ENCODE results near the gene SULT1E1.
"Not testable (repeated sequence)": the region's sequence is repeated elsewhere in the genome, so short reads cannot be mapped to it uniquely, and the experiment has no call there.

Gene SULT1E1

DNA sequence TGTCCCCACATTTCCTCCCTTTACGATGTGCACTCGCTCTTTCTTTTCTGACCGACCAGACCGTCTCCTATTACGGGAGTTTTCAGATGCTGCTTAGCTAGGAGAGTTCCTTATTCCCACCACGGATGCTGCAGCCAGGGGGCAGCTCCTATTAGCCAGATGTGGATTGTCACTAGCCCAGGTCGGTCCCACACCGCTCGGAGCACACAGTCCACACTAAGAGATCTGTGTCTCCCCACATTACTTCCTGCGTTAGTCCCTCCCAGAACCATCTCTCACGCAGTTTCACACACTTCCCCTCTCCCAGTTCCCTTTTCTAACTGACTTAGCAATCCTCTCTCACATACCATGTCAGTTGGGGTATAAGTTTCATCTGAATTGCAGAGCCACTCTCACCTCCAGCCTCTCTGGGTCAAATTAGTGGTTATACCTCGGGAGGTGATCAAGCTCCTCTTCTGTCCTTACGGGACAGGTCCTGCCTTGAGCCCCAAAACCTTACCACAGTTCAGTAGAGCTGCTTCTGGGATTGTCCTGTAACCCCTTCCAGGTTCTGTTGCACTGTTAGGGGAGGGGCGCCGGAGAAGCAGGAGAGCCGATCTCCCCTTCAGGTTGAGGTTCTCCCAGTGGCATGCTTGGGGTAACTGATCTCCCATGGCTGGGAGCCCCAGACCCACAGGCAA is 28.2 kb downstream of the SULT1E1 start:
- no peaks in the 10 kb centered on the region for H3K9me3 Mint-ChIP-seq
- H3K36me3 Mint-ChIP-seq (ENCODE audit: low read depth) = no peaks in the 10 kb centered on the region
- H3K27me3 Mint-ChIP-seq = no peaks in the 10 kb centered on the region
- intact Hi-C loops (cut with micrococcal nuclease) = loop anchor here (5.0 kb wide), 1 partner anchor 79 kb away; no protein-coding TSS in a partner anchor
- peak overlapping the region; percentile 87 for H3K4me3 Mint-ChIP-seq
- H3K4me1 Mint-ChIP-seq (ENCODE audit: low read depth) = peaks cover 32% of the 10 kb centered on the region
- H3K27ac Mint-ChIP-seq = peak overlapping the region; percentile 95

- Mint-ChIP-seq H3K4me3 (peak overlapping the region; percentile 87), H3K4me1 (ENCODE audit: low read depth) (peaks cover 33% of the 10 kb centered on the region), H3K27ac (peak overlapping the region; percentile 95), H3K27me3 (no peaks in the 10 kb centered on the region), H3K36me3 (ENCODE audit: low read depth) (no peaks in the 10 kb centered on the region), H3K9me3 (no peaks in the 10 kb centered on the region)
- intact Hi-C loops (cut with micrococcal nuclease) = loop anchor here (5.0 kb wide), 1 partner anchor 79 kb away; no protein-coding TSS in a partner anchor
Observed at GRCh38 chr4:69831270-69831627, 28.7 kb downstream of the SULT1E1 start.

GRCh38 chr4:69830560-69831269 is 29.2 kb downstream of the SULT1E1 start:
- peaks cover 4% of the 10 kb centered on the region for H3K9me3 Mint-ChIP-seq
- H3K4me1 Mint-ChIP-seq (ENCODE audit: low read depth) = peaks cover 39% of the 10 kb centered on the region
- intact Hi-C loops (cut with micrococcal nuclease) = loop anchor here (5.0 kb wide), 1 partner anchor 78 kb away; no protein-coding TSS in a partner anchor
- H3K27me3 Mint-ChIP-seq = no peaks in the 10 kb centered on the region
- H3K4me3 Mint-ChIP-seq = no peak overlapping the region
- no peaks in the 10 kb centered on the region for H3K36me3 Mint-ChIP-seq (ENCODE audit: low read depth)
- peak overlapping the region; percentile 95 for H3K27ac Mint-ChIP-seq

DNA sequence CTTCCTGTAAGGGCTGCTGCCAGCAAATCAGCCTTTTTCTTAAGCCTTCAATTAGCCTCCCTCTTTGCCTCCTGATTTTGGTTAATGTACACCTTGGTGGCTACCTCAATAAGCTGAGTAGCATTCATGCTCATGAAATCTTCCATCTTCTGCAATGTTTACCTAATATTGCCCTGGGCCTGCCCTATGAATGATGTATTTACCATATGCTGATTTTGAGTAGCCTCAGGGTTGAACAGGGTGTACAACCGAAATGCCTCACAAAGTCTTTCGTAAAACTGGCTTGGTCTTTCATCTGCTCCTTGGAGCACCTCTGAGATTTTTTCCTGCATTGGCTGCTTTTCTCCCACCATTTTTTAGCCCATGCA is 29.8 kb downstream of the SULT1E1 start:
- H3K4me3 Mint-ChIP-seq = no peak overlapping the region
- intact Hi-C loops (cut with micrococcal nuclease) = loop anchor here (5.0 kb wide), 1 partner anchor 78 kb away; no protein-coding TSS in a partner anchor
- peak overlapping the region; percentile 95 for H3K27ac Mint-ChIP-seq

DNA sequence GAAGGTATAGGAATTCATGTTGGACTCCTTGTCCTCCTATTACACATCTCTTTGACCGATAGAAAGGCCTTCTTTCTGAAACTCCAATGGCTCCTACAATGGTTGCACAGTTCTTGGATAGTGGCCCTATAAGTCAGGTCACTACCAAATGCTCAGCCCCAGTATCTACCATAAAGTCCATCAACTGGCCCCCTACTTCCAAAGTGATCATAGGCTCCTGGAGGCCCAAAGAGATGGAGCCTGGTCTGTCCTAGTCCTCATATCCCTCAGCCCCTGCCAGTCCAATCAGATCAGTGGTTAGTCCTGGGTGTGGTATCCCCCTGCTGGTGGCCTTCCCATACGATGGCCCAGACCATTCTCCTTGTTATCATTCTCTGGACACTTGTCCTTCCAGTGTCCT is 30.3 kb downstream of the SULT1E1 start:
- Mint-ChIP-seq H3K27me3 (no peaks in the 10 kb centered on the region), H3K36me3 (ENCODE audit: low read depth) (no peaks in the 10 kb centered on the region), H3K4me3 (no peak overlapping the region), H3K4me1 (ENCODE audit: low read depth) (peaks cover 43% of the 10 kb centered on the region), H3K9me3 (peaks cover 9% of the 10 kb centered on the region), H3K27ac (peak overlapping the region; percentile 95)
- intact Hi-C loops (cut with micrococcal nuclease) = loop anchor here (5.0 kb wide), 1 partner anchor 77 kb away; no protein-coding TSS in a partner anchor

More for the DNA sequence above, 29.8 kb downstream of the SULT1E1 start:
- peaks cover 9% of the 10 kb centered on the region for H3K9me3 Mint-ChIP-seq
- H3K27me3 Mint-ChIP-seq = no peaks in the 10 kb centered on the region
- H3K4me1 Mint-ChIP-seq (ENCODE audit: low read depth) = peaks cover 43% of the 10 kb centered on the region
- H3K36me3 Mint-ChIP-seq (ENCODE audit: low read depth) = no peaks in the 10 kb centered on the region

GRCh38 chr4:69828828-69829227 is 31.1 kb downstream of the SULT1E1 start:
- intact Hi-C loops (cut with micrococcal nuclease) = no loop called here
- Mint-ChIP-seq H3K4me1 (ENCODE audit: low read depth) (peaks cover 43% of the 10 kb centered on the region), H3K9me3 (peaks cover 9% of the 10 kb centered on the region), H3K4me3 (no peak overlapping the region), H3K27ac (peak overlapping the region; percentile 44), H3K36me3 (ENCODE audit: low read depth) (no peaks in the 10 kb centered on the region), H3K27me3 (no peaks in the 10 kb centered on the region)

DNA sequence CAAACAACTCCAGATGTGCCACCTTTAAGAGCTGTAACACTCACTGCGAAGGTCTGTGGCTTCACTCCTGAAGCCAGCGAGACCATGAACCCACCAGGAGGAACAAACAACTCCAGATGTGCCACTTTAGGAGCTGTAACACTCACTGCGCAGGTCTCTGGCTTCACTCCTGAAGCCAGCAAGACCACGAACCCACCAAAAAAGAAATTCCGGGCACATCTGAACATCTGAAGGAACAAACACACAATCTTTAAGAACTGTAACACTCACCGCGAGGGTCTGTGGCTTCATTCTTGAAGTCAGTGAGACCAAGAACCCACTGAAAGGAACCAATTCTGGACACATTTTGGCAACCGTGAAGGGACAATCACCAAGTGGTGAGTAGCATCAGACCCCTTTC is 34.9 kb downstream of the SULT1E1 start:
- H3K4me3 Mint-ChIP-seq; intact Hi-C loops (cut with micrococcal nuclease); H3K27me3 Mint-ChIP-seq; H3K9me3 Mint-ChIP-seq; H3K27ac Mint-ChIP-seq; H3K36me3 Mint-ChIP-seq (ENCODE audit: low read depth): not testable (repeated sequence)
- H3K4me1 Mint-ChIP-seq (ENCODE audit: low read depth) = peaks cover 15% of the 10 kb centered on the region

- H3K4me1 Mint-ChIP-seq (ENCODE audit: low read depth) = peaks cover 11% of the 10 kb centered on the region
- H3K9me3 Mint-ChIP-seq = peaks cover 9% of the 10 kb centered on the region
- intact Hi-C loops (cut with micrococcal nuclease) = loop anchor here (2.0 kb wide), 1 partner anchor 135 kb away; no protein-coding TSS in a partner anchor
- H3K36me3 Mint-ChIP-seq (ENCODE audit: low read depth) = no peaks in the 10 kb centered on the region
- H3K4me3 Mint-ChIP-seq = no peak overlapping the region
- no peaks in the 10 kb centered on the region for H3K27me3 Mint-ChIP-seq
- H3K27ac Mint-ChIP-seq = no peak overlapping the region
Observed at GRCh38 chr4:69823481-69824186, 36.3 kb downstream of the SULT1E1 start.

DNA sequence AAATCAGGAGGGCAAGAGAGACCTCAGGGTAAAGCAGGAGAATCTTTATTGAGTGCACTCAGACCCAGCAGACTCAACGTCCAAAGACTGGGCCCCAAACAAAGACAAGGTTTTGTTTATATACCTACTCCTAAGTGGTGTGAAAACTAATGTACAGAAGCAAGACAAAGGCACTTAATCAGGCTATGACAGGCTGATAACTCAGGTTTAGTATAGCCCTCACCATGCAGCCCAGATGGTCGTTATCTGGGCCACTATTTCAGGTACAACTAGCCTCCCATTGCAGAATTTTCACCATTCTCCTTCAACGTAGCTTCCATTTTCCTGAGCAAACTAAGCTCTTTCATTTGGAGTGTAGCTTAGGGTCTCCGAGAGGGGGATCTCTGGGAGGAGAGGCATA is 36.9 kb downstream of the SULT1E1 start:
- Mint-ChIP-seq H3K4me1 (ENCODE audit: low read depth) (peaks cover 11% of the 10 kb centered on the region), H3K9me3 (peaks cover 9% of the 10 kb centered on the region), H3K4me3 (no peak overlapping the region), H3K36me3 (ENCODE audit: low read depth) (no peaks in the 10 kb centered on the region), H3K27ac (no peak overlapping the region), H3K27me3 (no peaks in the 10 kb centered on the region)
- intact Hi-C loops (cut with micrococcal nuclease) = loop anchor here (2.0 kb wide), 1 partner anchor 134 kb away; no protein-coding TSS in a partner anchor

GRCh38 chr4:69822198-69822597 is 37.7 kb downstream of the SULT1E1 start:
- no peaks in the 10 kb centered on the region for H3K36me3 Mint-ChIP-seq (ENCODE audit: low read depth)

GRCh38 chr4:69818060-69818639 is 41.8 kb downstream of the SULT1E1 start:
- intact Hi-C loops (cut with micrococcal nuclease) = no loop called here
- Mint-ChIP-seq H3K9me3 (no peaks in the 10 kb centered on the region), H3K36me3 (ENCODE audit: low read depth) (no peaks in the 10 kb centered on the region), H3K4me3 (no peak overlapping the region), H3K27ac (no peak overlapping the region), H3K4me1 (ENCODE audit: low read depth) (no peaks in the 10 kb centered on the region), H3K27me3 (no peaks in the 10 kb centered on the region)

More at GRCh38 chr4:69822198-69822597, 37.7 kb downstream of the SULT1E1 start:
- Mint-ChIP-seq H3K27ac (no peak overlapping the region), H3K27me3 (no peaks in the 10 kb centered on the region), H3K9me3 (peaks cover 9% of the 10 kb centered on the region), H3K4me3 (no peak overlapping the region), H3K4me1 (ENCODE audit: low read depth) (peaks cover 11% of the 10 kb centered on the region)
- intact Hi-C loops (cut with micrococcal nuclease) = loop anchor here (2.0 kb wide), 1 partner anchor 133 kb away; no protein-coding TSS in a partner anchor

DNA sequence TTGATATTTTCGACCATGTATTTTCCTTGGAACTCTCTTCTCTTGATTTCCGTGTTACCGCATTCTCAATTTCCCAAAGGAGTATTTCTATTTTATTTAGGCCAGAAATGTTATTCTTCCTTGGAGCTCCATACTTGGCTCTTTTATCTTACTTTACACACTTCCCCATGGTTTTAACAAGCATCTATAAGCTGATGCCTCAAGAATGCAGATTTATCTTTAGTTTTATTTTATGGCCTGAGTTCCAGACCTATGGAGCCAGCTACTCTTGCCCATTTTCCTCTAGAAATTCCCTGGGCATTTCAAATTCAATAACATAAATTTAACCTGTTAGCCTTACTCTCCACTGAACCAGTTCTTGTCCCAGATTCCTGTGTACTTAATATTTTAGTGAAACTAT is 43.7 kb downstream of the SULT1E1 start:
- intact Hi-C loops (cut with micrococcal nuclease) = no loop called here
- H3K9me3 Mint-ChIP-seq = no peaks in the 10 kb centered on the region
- no peaks in the 10 kb centered on the region for H3K27me3 Mint-ChIP-seq
- H3K4me1 Mint-ChIP-seq (ENCODE audit: low read depth) = no peaks in the 10 kb centered on the region
- H3K27ac Mint-ChIP-seq = no peak overlapping the region
- H3K36me3 Mint-ChIP-seq (ENCODE audit: low read depth) = no peaks in the 10 kb centered on the region
- H3K4me3 Mint-ChIP-seq = no peak overlapping the region

DNA sequence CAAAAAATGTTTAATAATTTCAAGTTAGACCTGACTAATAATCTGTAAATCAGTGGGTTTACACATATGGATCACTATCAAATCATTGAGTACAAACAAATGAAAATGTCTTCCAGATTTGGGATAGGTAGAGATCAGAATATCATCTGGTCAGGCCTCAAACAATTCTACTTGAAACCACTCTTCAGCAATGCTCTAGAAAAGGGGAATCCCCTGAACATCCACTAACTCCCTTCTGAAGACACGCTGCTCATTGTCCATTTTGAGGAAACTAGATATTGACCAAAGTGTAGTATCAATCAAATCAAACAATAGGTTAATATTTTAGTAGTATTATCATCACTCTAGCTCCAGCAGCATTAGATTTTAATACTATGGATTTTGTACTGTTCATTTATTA is 46.3 kb downstream of the SULT1E1 start:
- no peaks in the 10 kb centered on the region for H3K27me3 Mint-ChIP-seq
- H3K27ac Mint-ChIP-seq = no peak overlapping the region
- no peaks in the 10 kb centered on the region for H3K4me1 Mint-ChIP-seq (ENCODE audit: low read depth)
- no peaks in the 10 kb centered on the region for H3K36me3 Mint-ChIP-seq (ENCODE audit: low read depth)
- H3K4me3 Mint-ChIP-seq = no peak overlapping the region
- no peaks in the 10 kb centered on the region for H3K9me3 Mint-ChIP-seq
- intact Hi-C loops (cut with micrococcal nuclease) = no loop called here

Data from dendritic cell treated with granulocyte-macrophage colony-stimulating factor and Interleukin-4, amounts not matched to agents 40 ng/mL and 50 ng/mL, for 4 days (primary cell).